ENCODE measurements around the gene C3orf22.

DNA sequence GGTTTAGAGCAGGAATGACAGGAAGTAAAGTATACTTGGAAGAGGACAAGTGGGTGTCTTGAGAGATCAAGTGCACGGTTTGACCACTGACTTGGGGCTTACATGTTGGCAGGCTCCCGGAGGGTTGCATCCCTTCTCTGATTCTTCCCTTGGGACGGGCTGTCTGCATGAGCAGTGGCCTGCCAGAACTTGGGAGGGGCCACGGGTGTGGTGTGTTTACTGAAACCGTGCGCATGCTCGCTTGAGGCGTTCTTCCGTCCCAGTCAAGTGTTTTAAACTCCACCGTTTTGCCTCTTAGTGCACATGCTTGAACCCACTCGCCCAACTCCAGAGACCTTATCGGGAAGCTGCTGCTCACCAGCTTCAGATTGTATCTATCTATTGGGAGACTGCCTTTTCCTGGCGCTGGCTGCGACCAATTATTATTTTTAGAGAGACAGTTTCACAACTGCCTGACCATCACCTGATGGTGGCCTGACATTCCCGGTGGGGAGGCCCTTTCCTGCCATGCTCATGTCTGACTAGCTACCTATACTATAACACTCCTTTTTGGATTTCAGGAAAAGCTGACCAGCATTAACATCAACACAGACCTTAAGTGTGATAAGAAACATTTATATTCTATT lies 14.9 kb upstream of the C3orf22 start:
- TF ChIP-seq, protein P1, sequence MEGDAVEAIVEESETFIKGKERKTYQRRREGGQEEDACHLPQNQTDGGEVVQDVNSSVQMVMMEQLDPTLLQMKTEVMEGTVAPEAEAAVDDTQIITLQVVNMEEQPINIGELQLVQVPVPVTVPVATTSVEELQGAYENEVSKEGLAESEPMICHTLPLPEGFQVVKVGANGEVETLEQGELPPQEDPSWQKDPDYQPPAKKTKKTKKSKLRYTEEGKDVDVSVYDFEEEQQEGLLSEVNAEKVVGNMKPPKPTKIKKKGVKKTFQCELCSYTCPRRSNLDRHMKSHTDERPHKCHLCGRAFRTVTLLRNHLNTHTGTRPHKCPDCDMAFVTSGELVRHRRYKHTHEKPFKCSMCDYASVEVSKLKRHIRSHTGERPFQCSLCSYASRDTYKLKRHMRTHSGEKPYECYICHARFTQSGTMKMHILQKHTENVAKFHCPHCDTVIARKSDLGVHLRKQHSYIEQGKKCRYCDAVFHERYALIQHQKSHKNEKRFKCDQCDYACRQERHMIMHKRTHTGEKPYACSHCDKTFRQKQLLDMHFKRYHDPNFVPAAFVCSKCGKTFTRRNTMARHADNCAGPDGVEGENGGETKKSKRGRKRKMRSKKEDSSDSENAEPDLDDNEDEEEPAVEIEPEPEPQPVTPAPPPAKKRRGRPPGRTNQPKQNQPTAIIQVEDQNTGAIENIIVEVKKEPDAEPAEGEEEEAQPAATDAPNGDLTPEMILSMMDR (conservative IDR thresholded peaks at IDR 0.05; ENCODE audit: low read length): no peak
- TF ChIP-seq EZH2phosphoT487 (IDR thresholded peaks at IDR 0.05; ENCODE audit: borderline replicate concordance, low read depth, low read length): no peak
